Epithelial cell of proximal tubule (primary cell): Measurements from ENCODE around the gene CELF4. TPM values are rescaled to one million over a fixed set of nuclear protein-coding genes. Genes with fewer than 3 reads are reported as not detected.

Source experiments
- DNase-seq: peaks from one replicate; pipeline ENCODE4 v3.0.0-alpha.2; 2011; ENCODE audit warnings: low read depth
- H3K4me3 ChIP-seq: 2 replicates; pipeline ENCODE4 v1.5.1; 2011; ENCODE audit warnings: low read depth, mild to moderate bottlenecking, low read length
- CTCF ChIP-seq: conservative IDR thresholded peaks from 2 replicates; pipeline ENCODE4 v1.5.1; 2012; ENCODE audit warnings: low read depth, mild to moderate bottlenecking, low read length
- total RNA-seq: library from RNA; depleted of rRNA; stranded (reverse); fragments of >200 nt; gene quantifications from 2 replicates; pipeline ENCODE4 v1.2.3, GENCODE V29; 2015

The CELF4 gene
- total RNA-seq, 1 donor from 2014 or later: not detected

- TF ChIP-seq CTCF: no peak
- no peak for DNase-seq
- H3K4me3 ChIP-seq: no peak overlapping the region
Measured at GRCh38 chr18:37575646-37576045, 10.0 kb upstream of the CELF4 start.

DNA sequence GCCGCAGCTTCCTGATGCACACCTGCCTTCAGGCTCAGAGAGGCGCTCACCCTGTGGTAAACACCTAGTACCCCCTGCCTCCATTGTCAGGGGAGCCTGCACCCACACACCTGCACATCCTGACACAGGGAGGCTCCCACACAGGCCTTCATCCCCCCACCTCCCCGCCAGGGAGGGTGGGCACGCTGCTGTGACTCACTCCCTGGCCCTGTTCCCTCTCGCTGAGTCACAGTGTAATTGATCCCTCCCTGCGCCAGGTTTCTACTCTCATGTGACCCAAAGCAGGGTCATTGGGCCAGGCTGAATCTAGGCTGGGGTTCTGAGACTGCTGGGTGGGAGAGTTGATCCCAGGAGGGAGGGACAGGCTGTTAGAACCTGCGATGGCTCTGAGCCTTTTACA is 8.5 kb upstream of the CELF4 start:
- TF ChIP-seq CTCF: no peak
- no peak for DNase-seq
- H3K4me3 ChIP-seq: no peak overlapping the region

DNA sequence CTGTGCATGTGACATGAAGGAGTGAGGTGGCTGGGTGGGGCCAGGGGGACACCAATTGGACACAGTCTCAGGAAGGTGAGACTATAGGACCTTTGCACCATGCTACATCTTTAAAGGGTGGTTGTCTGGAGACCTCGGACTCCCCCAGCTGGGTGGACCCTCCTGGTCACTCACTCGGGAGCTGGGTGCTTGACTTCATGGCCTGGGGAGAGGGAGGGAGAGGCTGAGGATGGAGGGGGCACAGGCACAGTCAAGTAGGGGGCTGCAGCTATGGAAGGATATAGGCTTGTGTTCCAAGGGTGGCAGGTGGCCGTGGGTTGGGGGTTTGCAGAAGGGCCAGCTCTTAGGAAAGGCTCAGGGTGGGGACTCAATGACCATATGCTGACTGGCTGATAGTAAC is 7.1 kb upstream of the CELF4 start:
- no peak for TF ChIP-seq CTCF

GRCh38 chr18:37571266-37571665 is 5.7 kb upstream of the CELF4 start:
- TF ChIP-seq CTCF: no peak
- no peak for DNase-seq

More for the DNA sequence above, 7.1 kb upstream of the CELF4 start:
- no peak overlapping the region for H3K4me3 ChIP-seq
- DNase-seq: no peak

DNA sequence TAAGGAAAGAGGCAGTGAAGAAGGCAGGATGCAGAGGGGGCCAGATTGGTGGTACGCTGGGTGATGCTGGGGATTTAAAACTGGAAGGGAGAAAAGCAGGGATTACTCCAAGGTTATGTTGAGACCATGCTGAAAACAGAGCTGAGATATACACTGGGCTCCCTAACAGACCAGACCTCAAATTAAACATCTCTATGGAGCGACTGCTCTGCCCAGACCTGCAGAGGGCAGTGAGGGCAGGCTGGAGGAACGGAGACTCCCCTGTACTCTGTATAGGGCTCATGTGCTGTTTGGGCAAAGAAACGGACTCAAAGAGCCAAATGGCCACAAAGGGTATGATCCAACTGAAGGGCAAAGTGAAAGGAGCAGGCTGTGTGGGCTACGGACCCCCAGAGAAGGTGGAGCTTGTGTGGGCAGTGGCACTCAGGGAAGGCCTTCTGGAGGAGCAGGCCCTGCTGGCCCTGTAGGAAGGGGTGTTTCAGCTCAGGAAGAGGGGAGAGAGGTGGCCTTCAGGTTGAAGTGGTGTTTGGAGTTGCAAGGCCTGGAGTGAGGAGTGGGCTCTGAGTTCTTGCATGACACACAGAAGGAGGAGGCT is 4.8 kb upstream of the CELF4 start:
- no peak for DNase-seq
- TF ChIP-seq CTCF: no peak
- H3K4me3 ChIP-seq: no peak overlapping the region

More at GRCh38 chr18:37571266-37571665, 5.7 kb upstream of the CELF4 start:
- H3K4me3 ChIP-seq: no peak overlapping the region

DNA sequence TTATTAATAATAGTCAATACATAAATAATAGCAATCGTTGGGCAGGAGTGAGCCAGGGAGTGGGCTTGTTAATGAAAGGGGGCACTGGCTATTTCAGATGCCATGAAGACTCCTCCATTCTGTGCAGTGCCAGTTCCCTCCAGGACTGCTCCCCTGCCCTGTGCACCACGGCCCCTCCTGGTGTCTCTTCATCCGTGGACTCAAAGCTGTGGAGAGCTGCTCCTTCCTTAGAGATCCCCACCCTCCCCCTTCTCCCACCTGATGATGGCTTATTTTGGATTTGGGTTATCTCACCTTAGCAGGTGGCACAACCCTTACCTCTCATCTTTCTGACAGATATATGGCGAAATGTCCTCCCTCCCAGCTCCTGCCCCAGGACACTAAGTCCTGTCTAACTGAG is 3.1 kb upstream of the CELF4 start:
- no peak for DNase-seq
- no peak overlapping the region for H3K4me3 ChIP-seq
- TF ChIP-seq CTCF: no peak

DNA sequence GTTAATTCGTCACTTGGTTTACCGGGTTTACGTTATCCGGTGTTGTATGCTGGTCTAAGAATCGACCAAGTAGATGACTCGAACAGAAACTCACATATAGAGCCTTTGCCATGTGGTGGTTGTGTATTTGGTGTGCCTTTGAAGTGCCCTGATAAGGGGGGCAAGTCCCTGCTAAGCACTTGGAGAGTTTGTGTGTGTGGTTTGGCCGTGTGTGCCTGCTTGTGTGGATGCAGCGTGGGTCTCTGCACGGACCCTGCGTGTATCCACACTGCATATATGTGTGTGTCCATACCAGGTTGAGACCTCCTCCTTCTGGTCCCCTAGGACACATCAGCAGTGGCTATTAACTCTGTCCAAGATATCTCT is 2.4 kb upstream of the CELF4 start:
- no peak overlapping the region for H3K4me3 ChIP-seq
- no peak for DNase-seq
- TF ChIP-seq CTCF: no peak
